ENCODE results near the gene CCDC93. TPM values are rescaled to one million over a fixed set of nuclear protein-coding genes. Genes with fewer than 3 reads are reported as not detected.

The CCDC93 gene
- total and polyA plus RNA-seq, 4 donors = 9.6 to 45.6 (median 24.2) TPM

DNA sequence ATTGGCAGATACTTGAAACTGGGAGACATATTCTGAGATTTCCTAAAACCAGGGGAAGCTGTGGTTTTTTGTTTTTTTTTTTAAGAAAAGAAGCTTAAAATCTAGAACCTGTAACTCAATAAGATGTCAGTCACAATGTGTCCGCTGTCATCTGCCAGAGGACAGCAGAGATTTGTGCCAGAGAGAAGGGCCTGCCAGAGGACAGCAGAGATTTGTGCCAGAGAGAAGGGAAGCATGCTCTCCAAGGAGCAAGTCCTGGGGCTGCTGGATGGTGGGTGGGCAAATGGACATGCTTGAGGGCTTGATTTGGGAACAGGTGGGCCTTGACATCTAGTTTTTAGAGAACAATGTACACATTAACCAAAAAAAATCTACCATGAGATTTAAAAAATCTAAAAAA is 77.9 kb downstream of the CCDC93 start:
- peaks cover 37 to 63% (median 39%) of the 10 kb centered on the region in 4 donors for H3K36me3 ChIP-seq (ENCODE audit: control insufficient read depth in 4 of 4, insufficient read depth in 4 of 4, low read length in 4 of 4)
- TF ChIP-seq, protein P1, sequence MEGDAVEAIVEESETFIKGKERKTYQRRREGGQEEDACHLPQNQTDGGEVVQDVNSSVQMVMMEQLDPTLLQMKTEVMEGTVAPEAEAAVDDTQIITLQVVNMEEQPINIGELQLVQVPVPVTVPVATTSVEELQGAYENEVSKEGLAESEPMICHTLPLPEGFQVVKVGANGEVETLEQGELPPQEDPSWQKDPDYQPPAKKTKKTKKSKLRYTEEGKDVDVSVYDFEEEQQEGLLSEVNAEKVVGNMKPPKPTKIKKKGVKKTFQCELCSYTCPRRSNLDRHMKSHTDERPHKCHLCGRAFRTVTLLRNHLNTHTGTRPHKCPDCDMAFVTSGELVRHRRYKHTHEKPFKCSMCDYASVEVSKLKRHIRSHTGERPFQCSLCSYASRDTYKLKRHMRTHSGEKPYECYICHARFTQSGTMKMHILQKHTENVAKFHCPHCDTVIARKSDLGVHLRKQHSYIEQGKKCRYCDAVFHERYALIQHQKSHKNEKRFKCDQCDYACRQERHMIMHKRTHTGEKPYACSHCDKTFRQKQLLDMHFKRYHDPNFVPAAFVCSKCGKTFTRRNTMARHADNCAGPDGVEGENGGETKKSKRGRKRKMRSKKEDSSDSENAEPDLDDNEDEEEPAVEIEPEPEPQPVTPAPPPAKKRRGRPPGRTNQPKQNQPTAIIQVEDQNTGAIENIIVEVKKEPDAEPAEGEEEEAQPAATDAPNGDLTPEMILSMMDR (IDR thresholded peaks at IDR 0.05; ENCODE audit: control extremely low read depth, extremely low read depth) = no peak

GRCh38 chr2:117935456-117935855 is 78.4 kb downstream of the CCDC93 start:
- Histone ChIP-seq H3K36me3 (ENCODE audit: control insufficient read depth in 4 of 4, insufficient read depth in 4 of 4, low read length in 4 of 4) (peaks cover 37 to 61% (median 41%) of the 10 kb centered on the region in 4 donors), H3K9ac (ENCODE audit: insufficient read depth in 1 of 2, low read length in 2 of 2) (no peak overlapping the region), H3K9me3 (ENCODE audit: control insufficient read depth in 4 of 4, insufficient read depth in 3 of 4, low read length in 3 of 4) (no peaks in the 10 kb centered on the region), H3K27me3 (ENCODE audit: control insufficient read depth in 3 of 3, insufficient read depth in 3 of 3, low read length in 2 of 3) (no peaks in the 10 kb centered on the region), H3K4me3 (no peak overlapping the region), H3K4me1 (ENCODE audit: control insufficient read depth in 5 of 5, insufficient read depth in 5 of 5, low read length in 5 of 5) (peaks cover 0 to 3% (median 3%) of the 10 kb centered on the region in 5 donors), H3K27ac (ENCODE audit: low read depth in 1 of 2, low read length in 1 of 2) (no peak overlapping the region)
- DNase-seq (no peak), ATAC-seq (ENCODE audit: insufficient read depth, low FRiP score) (no peak)
- TF ChIP-seq, protein P1 (IDR thresholded peaks at IDR 0.05; ENCODE audit: control extremely low read depth, extremely low read depth) = no peak
- 96 to 98% methylated on average over 5 of the region's 5 CpGs for WGBS, 2 donors

More for the DNA sequence above, 77.9 kb downstream of the CCDC93 start:
- ATAC-seq (ENCODE audit: insufficient read depth, low FRiP score) (no peak), DNase-seq (no peak)
- H3K27me3 ChIP-seq (ENCODE audit: control insufficient read depth in 3 of 3, insufficient read depth in 3 of 3, low read length in 2 of 3) = no peaks in the 10 kb centered on the region
- H3K27ac ChIP-seq (ENCODE audit: low read depth in 1 of 2, low read length in 1 of 2) = no peak overlapping the region
- H3K4me1 ChIP-seq (ENCODE audit: control insufficient read depth in 5 of 5, insufficient read depth in 5 of 5, low read length in 5 of 5) = peaks cover 0 to 3% (median 3%) of the 10 kb centered on the region in 5 donors
- 0% methylated on average over 1 of the region's 1 CpG for WGBS, 2 donors
- H3K9ac ChIP-seq (ENCODE audit: insufficient read depth in 1 of 2, low read length in 2 of 2) = no peak overlapping the region
- H3K4me3 ChIP-seq = no peak overlapping the region
- H3K9me3 ChIP-seq (ENCODE audit: control insufficient read depth in 4 of 4, insufficient read depth in 3 of 4, low read length in 3 of 4) = no peaks in the 10 kb centered on the region

DNA sequence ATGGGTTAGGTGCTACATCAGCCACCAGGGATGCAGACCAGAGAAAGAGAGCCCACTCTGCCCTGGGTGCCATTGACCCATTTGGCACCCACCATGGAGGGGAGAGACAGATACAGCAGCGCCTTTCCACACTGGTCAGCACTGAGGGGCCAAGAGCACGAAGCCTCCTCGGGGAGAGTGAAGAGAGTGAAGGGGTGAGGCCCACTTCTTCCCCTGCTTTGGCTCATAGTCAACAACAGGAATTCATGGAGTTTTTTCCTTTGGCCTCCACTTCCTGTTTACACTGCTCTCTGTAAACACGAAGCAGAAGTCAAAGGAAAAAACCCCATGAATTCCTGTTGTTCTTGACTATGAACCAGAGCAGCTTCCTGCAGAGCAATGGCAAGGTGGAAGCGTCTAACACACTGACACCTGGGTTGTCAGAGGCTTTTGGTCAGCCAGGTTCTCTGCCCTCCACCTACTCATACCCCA is 80.0 kb downstream of the CCDC93 start:
- Histone ChIP-seq H3K27me3 (ENCODE audit: control insufficient read depth in 3 of 3, insufficient read depth in 3 of 3, low read length in 2 of 3) (no peaks in the 10 kb centered on the region), H3K9me3 (ENCODE audit: control insufficient read depth in 4 of 4, insufficient read depth in 3 of 4, low read length in 3 of 4) (peaks cover 0 to 3% (median 0%) of the 10 kb centered on the region in 4 donors), H3K9ac (ENCODE audit: insufficient read depth in 1 of 2, low read length in 2 of 2) (no peak overlapping the region), H3K4me3 (no peak overlapping the region), H3K4me1 (ENCODE audit: control insufficient read depth in 5 of 5, insufficient read depth in 5 of 5, low read length in 5 of 5) (peaks cover 0 to 3% (median 3%) of the 10 kb centered on the region in 5 donors), H3K27ac (ENCODE audit: low read depth in 1 of 2, low read length in 1 of 2) (no peak overlapping the region), H3K36me3 (ENCODE audit: control insufficient read depth in 4 of 4, insufficient read depth in 4 of 4, low read length in 4 of 4) (peaks cover 40 to 59% (median 46%) of the 10 kb centered on the region in 4 donors)
- DNase-seq (peak; percentile 12 to 55 (median 37)), ATAC-seq (ENCODE audit: insufficient read depth, low FRiP score) (no peak)
- 49 to 57% methylated on average over 5 of the region's 5 CpGs for WGBS, 2 donors
- TF ChIP-seq, protein P1 (IDR thresholded peaks at IDR 0.05; ENCODE audit: control extremely low read depth, extremely low read depth) = no peak

GRCh38 chr2:117931978-117932377 is 81.9 kb downstream of the CCDC93 start:
- Histone ChIP-seq H3K27me3 (ENCODE audit: control insufficient read depth in 3 of 3, insufficient read depth in 3 of 3, low read length in 2 of 3) (no peaks in the 10 kb centered on the region), H3K4me1 (ENCODE audit: control insufficient read depth in 5 of 5, insufficient read depth in 5 of 5, low read length in 5 of 5) (peaks cover 0 to 3% (median 0%) of the 10 kb centered on the region in 5 donors), H3K27ac (ENCODE audit: low read depth in 1 of 2, low read length in 1 of 2) (no peak overlapping the region), H3K36me3 (ENCODE audit: control insufficient read depth in 4 of 4, insufficient read depth in 4 of 4, low read length in 4 of 4) (peaks cover 40 to 52% (median 44%) of the 10 kb centered on the region in 4 donors), H3K9me3 (ENCODE audit: control insufficient read depth in 4 of 4, insufficient read depth in 3 of 4, low read length in 3 of 4) (peaks cover 0 to 3% (median 0%) of the 10 kb centered on the region in 4 donors), H3K4me3 (no peak overlapping the region), H3K9ac (ENCODE audit: insufficient read depth in 1 of 2, low read length in 2 of 2) (no peak overlapping the region)
- ATAC-seq (ENCODE audit: insufficient read depth, low FRiP score) = no peak
- TF ChIP-seq, protein P1 (IDR thresholded peaks at IDR 0.05; ENCODE audit: control extremely low read depth, extremely low read depth) = no peak
- 95 to 97% methylated on average over 7 of the region's 7 CpGs for WGBS, 2 donors
- DNase-seq = no peak
